ENCODE data around the gene SOX13.

Gene SOX13

GRCh38 chr1:204065174-204065985 lies 7.5 kb upstream of the SOX13 start:
- DNase-seq (ENCODE audit: low spot score): no peak

GRCh38 chr1:204065986-204066300 lies 7.0 kb upstream of the SOX13 start:
- DNase-seq (ENCODE audit: low spot score): no peak

DNA sequence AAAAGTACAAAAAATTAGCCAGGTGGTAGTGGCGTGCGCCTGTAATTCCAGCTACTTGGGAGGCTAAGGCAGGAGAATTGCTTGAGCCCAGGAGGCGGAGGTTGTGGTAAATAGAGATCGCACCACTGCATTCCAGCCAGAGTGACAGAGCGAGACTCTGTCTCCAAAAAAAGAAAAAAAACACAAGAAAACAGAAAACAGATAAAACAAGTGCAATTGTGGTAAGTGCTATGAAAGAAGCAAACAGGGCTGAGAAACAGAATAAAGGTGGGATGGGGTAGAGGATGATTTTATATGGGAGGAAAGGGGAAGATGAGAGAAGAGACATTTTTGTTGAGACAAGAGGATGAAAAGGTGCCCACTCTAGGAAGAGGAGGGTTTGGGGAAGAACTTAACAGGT lies 5.0 kb upstream of the SOX13 start:
- DNase-seq (ENCODE audit: low spot score): no peak

GRCh38 chr1:204069887-204070286 lies 3.0 kb upstream of the SOX13 start:
- no peak for DNase-seq (ENCODE audit: low spot score)

- no peak for DNase-seq (ENCODE audit: low spot score)
Measured at GRCh38 chr1:204070895-204071294, 2.0 kb upstream of the SOX13 start.

- DNase-seq (ENCODE audit: low spot score): no peak
Measured at GRCh38 chr1:204073837-204074273, 940 bp downstream of the SOX13 start.

GRCh38 chr1:204074274-204075138 lies 1.6 kb downstream of the SOX13 start:
- peak; percentile 42 for DNase-seq (ENCODE audit: low spot score)

GRCh38 chr1:204075139-204075521 lies 2.2 kb downstream of the SOX13 start:
- DNase-seq (ENCODE audit: low spot score): no peak

- DNase-seq (ENCODE audit: low spot score): no peak
Measured at GRCh38 chr1:204075890-204076846, 3.3 kb downstream of the SOX13 start.

- DNase-seq (ENCODE audit: low spot score): no peak
Measured at GRCh38 chr1:204076891-204077290, 4.0 kb downstream of the SOX13 start.

- no peak for DNase-seq (ENCODE audit: low spot score)
Measured at GRCh38 chr1:204077979-204078696, 5.2 kb downstream of the SOX13 start.

- no peak for DNase-seq (ENCODE audit: low spot score)
Measured at GRCh38 chr1:204079608-204079999, 6.7 kb downstream of the SOX13 start.

DNA sequence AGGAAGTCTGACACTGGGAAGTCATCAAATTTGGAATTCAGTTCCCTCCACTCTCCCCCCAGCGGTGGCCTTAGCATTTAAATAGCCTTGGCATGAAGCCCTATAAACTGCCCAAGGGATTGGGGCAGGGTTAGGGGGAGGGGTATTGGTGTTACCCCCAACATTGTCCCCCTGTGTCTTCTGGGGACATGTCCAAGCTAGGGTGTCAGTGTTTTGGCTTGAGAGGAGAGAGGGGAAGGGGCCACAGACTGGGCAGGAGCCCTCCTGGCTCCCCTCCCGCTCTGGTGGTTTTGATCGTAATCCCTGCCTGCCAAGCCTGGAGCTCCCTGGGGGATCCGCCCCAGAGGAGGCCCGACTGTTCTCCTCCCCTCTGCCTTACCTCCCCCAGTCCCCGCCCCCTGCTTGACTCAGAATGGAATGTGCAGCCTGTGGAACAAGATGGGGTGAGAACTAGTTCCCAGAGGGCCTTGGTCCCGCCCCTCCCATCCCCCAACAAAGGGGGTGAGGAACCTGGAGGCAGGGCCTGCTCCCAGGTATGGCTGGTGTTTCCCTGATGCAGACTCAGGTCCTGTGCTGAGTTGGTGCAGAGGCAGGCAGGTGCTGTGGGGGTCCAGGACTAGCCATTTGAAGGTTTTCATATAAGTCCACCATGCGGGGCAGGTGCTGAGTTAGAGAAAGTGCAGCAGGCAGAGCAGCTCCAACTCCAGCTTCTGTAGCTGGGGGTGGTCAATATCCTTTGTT lies 7.4 kb downstream of the SOX13 start:
- DNase-seq (ENCODE audit: low spot score): peak; percentile 84

DNA sequence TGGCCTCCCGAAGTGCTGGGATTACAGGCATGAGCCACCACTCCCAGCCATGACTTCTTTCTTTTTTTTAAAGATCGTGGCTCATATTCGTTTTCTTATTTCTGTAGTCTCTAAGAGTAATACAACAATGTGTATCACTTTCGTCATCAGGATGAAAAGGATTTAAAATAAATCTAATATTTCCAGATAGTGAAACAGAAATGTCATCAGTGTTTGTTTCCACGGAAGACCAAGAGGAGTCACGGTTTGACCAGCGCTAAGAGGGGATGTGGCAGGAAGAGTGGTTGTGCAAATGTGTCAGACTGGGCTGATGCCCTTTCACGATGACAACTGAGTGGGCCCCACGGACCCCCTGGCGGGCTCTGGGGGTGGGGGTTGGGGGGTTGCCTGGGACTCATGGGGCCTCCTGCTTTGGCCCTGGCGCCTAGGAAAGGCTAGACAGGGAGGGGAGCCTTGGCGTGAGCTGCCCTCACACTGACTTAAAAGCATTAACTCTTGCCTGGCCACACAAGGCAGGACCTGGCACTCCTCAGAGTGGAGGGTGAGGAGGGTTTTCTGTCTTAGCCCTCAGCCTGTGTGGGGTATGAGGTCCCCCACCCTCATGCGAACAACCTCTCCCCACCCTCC lies 8.4 kb downstream of the SOX13 start:
- DNase-seq (ENCODE audit: low spot score): no peak

- no peak for DNase-seq (ENCODE audit: low spot score)
Measured at GRCh38 chr1:204081791-204082513, 9.0 kb downstream of the SOX13 start.

GRCh38 chr1:204083491-204083890 lies 10.6 kb downstream of the SOX13 start:
- DNase-seq (ENCODE audit: low spot score): no peak

DNA sequence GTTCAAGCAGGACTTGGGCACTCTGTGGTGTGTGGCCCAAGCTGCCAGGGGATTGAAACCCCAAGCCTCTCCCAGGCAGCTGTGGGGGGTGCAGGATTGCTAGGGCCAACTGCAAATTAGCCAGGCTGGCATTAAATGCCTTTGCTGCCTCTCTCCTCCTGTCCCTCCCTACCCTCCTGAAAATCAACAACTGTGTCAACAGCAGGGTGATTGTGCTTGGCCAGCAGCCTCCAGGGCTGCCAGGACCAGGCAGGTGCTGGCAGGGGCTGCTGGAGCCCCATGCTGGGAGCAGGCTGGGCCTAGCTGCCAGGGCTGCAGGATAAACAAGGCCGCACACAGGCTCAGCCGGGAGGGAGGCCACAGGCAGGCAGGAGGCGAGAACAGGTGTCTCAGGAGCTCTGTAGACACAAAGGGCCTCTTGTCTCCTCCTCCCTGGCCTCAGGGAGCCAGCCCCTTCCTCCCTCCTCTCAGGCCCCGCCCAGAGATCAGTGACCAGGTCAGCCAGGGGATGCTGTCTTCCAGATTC lies 11.4 kb downstream of the SOX13 start:
- no peak for DNase-seq (ENCODE audit: low spot score)

DNA sequence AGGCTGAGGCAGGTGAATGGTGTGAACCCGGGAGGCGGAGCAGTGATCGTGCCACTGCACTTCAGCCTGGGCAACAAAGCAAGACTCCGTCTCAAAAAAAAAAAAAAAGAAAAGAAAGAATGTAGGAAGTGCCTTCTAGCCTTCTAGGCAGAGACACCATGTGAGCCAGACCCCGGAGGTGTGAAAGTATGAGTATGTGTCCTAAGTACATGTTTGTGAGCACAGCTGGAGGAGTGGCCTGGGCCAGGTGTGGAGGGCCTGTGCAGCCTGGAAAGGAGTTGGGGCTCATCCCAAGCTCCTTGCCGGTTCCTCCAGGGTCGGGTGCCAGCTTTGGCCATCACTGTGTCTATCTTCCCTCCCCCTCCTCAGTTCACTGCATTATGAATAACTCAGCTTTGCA lies 13.0 kb downstream of the SOX13 start:
- DNase-seq (ENCODE audit: low spot score): no peak

DNA sequence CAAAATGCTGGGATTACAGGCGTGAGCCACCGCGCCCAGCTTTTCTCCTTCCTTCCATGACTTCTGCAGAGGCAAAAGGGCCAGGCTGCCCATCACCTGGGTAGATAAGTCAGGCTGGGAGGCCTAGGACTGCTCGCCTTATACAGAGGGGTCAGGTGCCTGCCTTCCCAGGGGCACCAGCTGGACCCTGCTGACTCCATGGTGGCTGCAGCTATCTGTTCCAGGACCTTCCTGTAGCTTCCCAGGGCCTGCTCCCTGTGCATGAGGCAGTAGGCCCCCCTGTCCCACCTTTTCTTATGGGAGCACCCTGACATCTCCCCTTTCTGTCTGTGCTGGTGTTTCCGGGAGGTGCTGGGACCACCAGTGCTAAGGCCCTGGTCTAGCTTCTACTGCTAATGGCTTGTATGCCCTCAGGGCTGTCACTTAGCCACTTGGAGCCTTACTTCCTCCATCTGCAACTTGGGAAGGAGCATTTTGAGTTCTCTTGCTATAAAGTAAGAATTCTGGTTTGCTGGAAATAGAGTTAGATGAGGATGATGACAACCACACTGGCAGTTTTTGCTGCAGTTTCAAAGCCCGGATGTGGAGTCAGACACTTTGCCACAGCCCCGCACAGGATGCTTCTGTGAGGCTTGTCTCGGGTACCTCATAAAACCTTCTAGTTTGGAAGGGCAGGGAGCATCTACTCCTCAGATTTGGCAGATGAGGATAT lies 14.4 kb downstream of the SOX13 start:
- no peak for DNase-seq (ENCODE audit: low spot score)
